Measurements from ENCODE around the gene N4BP2.

N4BP2 gene

GRCh38 chr4:40164459-40164858 lies 107.8 kb downstream of the N4BP2 start:
- DNase-seq, result no peak

DNA sequence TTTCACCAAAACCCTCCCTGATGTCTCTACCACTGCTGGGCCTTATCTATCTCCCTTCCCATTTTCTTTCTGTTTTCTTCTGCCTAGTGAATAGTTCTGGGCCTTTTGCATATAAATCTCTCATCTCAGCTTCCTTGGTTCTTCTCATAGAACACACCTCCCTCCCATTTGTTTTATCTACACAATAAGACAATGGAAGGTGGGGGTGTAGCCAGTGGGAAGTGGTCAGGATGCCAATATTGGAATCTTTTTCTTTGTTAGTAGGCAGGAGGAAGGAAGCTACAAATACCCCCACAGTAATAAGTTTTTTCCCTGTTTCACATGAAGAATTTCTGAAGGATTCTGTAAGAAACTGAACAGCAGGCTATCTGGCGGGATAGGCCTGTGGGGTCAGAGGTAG lies 109.3 kb downstream of the N4BP2 start:
- DNase-seq, result no peak

DNA sequence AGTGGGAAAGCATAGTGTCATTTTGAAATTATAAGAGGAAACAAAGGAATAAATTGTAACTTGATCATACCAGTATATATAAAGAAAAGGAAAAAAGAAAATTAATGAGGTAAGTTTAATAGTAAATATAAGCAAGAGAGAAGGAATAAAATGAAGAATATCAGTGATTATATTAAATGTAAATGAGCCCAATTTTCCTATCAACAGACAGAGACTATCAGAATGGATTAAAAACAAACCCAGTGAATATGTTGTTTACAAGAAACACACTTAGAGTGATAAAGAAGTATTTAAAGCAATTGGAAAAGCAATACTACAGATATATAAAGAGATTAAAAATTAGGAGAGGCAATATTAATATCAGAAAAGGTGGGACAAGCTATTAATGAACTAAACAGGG lies 111.4 kb downstream of the N4BP2 start:
- no peak for DNase-seq

- DNase-seq, result no peak
Measured at GRCh38 chr4:40170588-40170987, 113.9 kb downstream of the N4BP2 start.

DNA sequence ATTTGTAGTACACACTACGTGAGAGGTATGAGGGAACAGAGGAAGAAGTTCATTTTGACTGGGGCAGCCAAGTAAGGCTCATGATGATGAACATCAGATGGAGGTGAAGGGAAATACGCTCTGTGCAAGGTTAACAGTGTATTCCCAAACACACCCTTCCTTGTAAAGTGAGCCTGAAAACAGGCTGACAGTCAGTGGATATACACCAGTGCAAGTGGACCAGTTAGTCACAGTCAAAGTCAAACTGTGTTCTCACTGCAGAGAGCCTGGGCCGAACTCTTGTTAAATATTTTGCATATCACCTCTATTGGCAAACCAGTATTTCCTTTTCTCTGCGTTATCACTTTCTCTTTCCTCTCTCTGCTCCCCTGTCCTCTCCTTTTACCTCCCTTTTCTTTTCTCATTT lies 116.8 kb downstream of the N4BP2 start:
- DNase-seq, result no peak

DNA sequence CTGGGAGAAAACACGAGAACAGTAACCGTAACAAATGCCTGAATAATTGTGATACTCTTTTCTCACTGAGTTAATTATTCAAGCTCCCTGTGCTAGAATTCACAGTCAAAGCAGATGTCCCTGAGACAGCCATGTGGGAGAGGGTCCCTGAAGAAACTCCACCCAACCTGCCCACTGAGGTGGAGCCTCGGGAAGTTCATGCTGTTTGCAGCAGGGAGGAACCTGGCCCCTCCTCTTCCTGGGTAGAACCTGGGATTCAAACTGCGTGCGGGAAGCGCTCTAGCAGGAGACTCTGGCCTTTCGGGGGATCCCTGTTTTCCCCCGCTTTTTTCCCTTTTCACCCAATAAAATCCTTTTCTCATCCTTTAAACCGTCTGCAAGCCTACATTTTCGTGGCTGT lies 120.0 kb downstream of the N4BP2 start:
- no peak for DNase-seq

DNA sequence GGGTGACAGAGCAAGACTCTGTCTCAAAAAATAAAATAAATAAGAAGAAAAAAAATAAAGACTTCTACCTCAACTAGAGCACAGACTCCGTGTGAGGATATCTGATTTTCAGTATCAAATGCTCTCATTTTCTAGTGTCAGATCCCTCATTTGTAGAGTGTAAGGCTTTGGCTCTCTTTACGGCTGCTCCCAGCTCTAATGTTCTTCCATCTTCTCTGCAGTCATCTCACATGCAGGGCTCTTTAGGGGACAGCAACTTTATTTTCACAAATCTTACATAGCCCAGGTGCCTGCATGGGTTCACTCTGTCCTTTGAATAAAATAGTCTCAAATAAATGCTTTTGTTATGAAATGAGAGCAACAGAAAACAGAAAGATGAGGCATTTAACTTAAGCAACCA lies 120.9 kb downstream of the N4BP2 start:
- DNase-seq, result no peak

DNA sequence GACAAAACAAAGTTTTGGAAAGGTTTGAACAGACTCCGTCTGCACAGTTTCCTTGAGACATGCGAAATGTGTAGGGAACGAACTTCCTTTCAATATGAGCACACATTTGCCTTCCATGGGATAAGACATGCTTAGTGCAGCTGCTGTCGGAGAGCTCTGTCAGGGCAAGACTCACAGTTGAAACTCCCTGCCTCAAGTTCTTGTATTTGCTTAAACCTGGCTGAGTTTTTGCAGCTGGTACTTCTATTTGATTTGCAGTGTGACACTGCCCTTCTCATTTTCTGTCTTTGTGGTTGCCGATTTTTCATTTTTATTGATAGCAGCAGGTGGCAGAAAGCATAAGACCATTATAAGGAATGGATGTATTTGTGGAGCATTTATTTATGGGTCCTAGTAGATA lies 122.0 kb downstream of the N4BP2 start:
- no peak for DNase-seq

DNA sequence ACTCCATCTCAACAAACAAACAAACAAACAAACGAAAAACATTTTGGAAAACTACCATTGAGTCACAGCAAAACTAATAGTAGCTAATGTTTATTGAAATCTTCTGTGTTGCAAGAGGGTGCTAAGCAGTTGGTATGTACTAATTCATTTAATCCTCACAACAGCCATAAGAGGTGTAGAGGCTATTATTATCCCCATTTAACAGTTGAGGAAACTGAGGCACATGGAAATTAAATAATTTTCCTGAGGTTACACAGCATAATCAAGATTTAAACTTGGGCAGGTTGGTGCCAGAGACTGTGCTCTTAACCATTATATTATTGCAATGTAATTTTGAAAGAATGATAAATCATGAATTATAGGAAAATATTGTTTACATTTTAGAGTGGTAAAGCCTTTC lies 122.7 kb downstream of the N4BP2 start:
- DNase-seq, result no peak

- no peak for DNase-seq
Measured at GRCh38 chr4:40180356-40180755, 123.7 kb downstream of the N4BP2 start.

DNA sequence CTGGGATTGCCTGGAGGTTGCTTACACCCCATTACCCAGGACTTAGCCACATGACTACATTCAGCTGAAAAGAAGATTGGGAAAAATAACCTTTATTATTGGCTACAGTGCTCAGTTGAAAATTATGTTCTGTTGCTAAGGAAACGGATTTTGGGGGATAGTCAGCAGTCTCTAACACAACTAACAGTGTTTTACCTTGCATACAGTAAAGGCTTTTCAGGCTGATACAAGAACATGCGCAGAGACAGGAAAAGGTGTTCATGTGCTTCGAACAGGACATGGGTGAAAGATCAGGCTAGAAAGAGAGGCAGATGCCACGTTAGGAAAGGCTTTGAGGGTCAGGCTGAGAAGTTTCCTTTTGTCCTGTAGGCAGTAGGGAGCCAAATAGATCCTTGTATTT lies 125.4 kb downstream of the N4BP2 start:
- DNase-seq, result no peak

DNA sequence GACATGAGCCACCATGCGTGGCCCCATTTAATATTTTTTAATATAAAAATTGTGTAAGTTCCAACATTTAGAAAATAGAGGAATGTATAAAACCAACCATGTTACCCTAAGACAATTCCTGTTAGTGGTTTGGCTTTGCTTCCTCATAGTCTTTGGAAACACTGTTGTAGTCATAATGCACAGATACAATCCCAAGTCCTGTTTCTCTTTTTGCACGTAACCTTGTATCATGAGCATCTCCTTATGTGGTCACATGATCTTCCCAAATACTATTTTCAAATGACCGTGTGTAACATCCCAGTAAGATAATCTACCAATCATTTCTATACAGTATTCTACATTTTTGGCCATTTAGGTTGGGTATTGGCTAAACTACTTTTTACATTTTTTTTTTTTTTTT lies 126.3 kb downstream of the N4BP2 start:
- DNase-seq, result no peak

DNA sequence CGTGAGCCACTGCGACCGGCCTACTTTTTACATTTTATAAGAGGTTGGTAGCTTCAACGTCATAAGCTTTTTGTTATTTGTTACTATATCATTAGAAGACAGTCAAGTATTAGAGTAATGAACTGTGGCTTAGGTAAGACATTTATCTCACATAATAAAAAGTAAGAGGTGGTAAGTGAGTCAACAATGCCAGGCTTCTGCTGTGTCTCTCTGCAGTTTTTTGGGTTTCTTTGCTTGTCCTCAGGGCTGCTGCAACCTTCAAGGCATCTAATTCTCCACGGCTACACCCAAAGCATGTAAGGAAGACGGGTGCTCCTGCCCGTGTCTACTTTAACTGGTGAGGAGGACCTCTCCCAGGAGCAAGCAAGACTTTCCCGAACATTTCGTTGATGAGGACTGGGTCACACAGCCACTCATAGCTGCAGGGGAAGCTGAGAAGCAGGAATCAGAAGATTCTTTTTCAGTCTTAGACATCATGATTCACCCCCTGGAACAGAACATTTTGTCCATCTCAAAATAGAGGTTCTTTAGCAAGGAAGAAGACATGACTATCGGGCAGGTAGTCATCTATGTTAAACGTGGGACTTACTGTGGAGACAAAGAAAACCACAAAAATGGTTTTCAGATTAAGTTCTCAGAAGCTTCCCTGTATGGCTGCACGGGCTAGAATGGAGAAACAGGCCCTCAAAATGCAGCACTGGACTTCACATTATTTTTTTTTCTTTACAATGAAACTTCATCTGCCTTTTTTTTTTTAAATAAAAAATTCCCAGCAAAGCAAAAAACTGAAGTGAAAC lies 127.2 kb downstream of the N4BP2 start:
- no peak for DNase-seq

DNA sequence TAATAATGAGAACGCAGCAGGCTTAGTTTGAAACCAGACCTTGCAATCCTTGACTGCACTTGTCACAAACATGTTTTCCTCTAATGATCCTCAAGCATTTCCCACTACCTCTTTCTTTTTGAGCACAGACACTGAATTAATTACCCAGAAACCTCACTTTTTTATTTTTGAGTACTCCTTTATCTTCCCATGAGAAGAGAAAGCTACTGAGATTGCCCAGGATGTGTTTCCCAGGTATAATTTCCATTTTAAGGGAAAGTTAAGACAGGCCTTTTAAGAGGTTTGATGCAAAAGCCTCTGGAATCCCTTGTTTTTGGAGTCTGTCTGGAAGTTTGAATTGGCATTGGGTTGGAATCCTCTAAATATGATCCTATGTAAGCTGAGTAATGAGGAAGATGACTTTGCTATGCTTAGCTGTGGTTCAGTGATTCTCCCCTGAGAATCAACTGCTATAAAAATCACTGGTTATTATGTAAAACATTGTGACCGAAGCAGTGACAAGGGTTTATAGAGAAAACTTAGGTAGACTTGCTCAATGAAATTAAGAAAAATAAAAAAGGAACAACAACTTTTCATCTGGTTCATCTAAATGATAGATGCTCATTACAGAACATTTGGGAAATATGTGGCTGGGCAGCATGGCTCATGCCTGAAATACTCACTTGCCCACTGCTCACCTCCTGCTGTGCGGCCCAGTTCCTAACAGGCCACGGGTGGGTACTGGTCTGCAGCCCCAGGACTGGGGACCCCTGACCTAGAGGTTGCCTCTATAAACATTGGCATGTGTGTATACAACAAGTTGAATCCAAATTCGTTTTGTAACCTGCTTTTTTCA lies 129.4 kb downstream of the N4BP2 start:
- no peak for DNase-seq

DNA sequence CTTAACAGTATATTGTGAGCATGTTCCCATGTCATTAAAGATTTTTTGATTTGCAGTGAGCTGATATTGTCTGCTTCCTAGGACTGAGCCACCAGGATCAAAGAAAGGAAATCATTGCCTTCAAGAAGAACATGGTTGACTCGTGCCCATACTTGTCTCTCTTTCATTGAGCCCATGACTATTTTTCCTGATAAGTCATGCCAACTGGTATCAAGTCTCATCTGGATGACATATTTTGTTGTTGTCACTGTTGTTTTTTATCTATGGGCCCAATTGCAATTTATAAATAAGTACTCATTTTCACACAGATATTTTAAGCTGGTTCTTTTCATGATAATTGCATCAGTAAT lies 130.0 kb downstream of the N4BP2 start:
- no peak for DNase-seq

DNA sequence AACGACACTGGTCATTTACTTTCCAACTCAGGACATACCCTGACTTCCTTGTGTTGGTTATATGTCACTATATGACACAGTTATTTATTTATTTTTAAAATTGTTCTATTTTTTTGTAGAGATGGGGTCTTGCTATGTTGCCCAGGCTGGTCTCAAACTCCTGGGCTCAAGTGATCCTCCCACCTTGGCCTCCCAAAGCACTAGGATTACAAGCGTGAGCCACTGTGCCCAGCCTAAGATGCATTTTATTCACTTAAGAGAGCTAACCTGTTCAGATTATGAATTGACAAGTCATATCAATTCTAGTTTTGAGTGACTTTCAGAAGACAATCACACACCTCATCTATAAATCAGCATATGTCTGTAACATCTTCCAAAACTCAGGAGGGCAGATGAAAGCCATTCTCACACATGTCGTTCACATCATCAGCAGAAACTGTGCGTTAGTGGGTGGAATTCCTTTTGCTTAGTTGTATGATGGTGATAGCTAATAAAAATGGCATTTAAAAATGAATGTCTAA lies 130.8 kb downstream of the N4BP2 start:
- no peak for DNase-seq

DNA sequence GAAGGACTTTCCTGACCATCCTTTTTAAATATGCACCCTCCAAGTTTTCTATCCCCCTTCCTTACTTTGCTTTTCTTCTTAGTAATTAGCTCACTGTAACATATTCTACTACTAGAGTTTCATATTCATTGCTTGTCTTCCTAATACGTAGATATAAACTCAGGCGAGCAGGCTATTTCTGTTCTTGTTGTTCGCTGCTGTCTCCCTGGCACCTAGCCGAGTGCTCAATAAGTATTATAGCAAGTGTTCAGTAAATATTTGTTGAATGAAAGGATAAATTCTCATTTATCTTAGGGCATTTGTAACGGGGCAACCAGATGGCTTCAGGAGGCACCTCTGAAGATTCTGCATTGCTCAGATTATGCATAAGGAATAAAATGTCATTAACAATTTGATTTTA lies 133.4 kb downstream of the N4BP2 start:
- DNase-seq, result no peak

DNA sequence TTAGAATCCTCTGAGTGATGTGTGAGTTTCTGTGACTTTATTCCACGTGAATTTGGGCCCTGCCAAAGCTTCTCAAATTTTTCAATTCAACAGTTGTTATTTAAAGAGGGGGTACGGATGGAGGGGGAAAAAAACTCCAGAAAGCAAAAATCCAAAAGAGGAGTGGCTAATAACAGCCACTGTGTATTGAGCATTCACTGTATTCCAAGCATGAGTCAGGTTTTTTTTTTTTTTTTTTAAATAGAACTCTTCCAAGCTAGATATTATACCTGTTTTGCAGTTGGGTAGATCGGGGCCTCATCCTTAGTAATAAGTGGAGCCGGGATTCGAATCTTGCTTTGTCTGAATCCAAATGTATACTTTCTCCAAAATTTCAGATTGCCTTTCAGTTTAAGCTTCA lies 133.8 kb downstream of the N4BP2 start:
- no peak for DNase-seq

DNA sequence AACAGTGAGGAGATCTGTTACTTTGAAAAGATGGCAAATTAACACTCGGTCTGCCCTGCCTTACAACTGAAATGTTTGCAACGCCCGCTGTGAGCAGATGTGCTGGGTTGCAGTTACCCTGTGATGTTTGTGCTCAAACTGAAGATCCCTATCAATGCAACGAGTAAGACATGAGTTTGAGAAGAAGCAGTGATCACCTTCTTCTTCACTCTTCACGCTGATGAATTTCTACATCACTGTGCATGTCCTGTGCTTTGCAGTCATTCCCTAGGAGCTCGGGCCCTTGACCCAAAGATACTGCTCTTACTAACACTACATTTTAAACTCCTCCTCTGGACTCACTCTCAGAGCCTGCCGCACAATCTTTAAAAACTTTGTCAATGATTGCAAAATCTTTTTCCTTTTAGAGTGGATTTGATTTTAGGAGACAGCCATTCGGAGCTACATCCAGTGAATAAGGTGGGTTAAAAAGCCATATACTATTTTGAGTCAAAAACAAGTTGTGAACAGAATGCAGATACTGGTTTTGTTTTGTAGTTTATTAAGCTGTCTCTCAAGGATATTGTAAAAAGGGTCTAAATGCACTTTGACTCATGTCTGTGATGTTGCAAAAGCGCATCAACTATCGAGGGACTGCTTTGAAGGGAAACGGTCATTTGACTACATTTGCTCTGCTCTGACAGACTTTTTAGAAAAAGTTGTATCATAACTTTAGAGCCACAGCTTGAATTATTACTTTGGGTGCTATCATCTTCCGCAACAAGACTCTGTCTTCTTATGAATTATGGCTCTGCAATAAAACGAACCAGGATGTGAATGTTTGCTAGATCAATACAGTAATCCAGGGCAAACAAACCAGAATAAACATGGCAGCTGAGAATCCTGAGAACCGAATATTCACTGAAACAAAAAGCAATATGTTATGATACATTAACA lies 134.5 kb downstream of the N4BP2 start:
- no peak for DNase-seq

GRCh38 chr4:40192114-40193015 lies 135.7 kb downstream of the N4BP2 start:
- DNase-seq, result no peak

GRCh38 chr4:40193016-40193571 lies 136.4 kb downstream of the N4BP2 start:
- DNase-seq, result no peak

- DNase-seq, result no peak
Measured at GRCh38 chr4:40193578-40193977, 136.9 kb downstream of the N4BP2 start.

Measured in activated naive CD4-positive, alpha-beta T cell treated with Interleukin-2 at 50 U/mL for 16 hours (primary cell).